ENCODE measurements around the gene VPS11. TPM values are rescaled to one million over a fixed set of nuclear protein-coding genes. Genes with fewer than 3 reads are reported as not detected.

VPS11 gene
- total RNA-seq, 4 donors from 2014 or later, result 37.2 to 57.2 (median 47.9) TPM

DNA sequence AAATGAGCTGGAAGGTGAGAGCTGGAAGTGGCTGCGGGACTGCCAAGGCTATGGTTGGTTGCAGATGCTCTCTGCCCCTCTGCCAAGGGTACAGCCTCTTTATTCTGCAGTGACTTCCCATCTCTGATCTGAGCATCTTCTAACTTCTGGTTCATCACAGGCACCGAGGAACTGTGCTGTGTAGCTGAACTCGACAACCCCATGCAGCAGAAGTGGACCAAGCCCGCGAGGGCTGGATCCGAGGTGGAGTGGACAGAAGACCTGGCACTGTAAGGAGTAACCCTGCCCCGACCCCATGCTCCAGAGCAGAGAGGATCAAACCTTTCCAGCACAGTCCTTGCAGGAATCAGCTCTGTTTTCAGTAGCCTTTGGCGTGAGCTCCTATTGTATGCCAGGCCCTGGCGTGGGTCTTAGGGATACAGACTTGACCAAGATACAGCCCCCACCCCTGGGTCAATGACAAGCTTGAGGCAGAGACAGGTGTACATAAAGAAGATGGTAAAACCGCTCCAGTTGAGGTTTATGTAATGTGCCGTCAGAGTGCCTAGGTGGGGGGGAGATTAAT, 43.8 kb downstream of the VPS11 start:
- H3K4me3 ChIP-seq, result no peak overlapping the region
- no peak overlapping the region for H3K27ac ChIP-seq
- peaks cover 26% of the 10 kb centered on the region for H3K4me1 ChIP-seq
- no peaks in the 10 kb centered on the region for H3K9me3 ChIP-seq
- peaks cover 52% of the 10 kb centered on the region for H3K36me3 ChIP-seq
- no peak for TF ChIP-seq POLR2AphosphoS5 (IDR thresholded peaks at IDR 0.05)
- 93% methylated on average over 11 of the region's 11 CpGs for WGBS
- H3K27me3 ChIP-seq, result no peaks in the 10 kb centered on the region
- DNase-seq (ENCODE audit: low spot score in 2 of 2), result peak in 1 of 2 donors; percentile 53

DNA sequence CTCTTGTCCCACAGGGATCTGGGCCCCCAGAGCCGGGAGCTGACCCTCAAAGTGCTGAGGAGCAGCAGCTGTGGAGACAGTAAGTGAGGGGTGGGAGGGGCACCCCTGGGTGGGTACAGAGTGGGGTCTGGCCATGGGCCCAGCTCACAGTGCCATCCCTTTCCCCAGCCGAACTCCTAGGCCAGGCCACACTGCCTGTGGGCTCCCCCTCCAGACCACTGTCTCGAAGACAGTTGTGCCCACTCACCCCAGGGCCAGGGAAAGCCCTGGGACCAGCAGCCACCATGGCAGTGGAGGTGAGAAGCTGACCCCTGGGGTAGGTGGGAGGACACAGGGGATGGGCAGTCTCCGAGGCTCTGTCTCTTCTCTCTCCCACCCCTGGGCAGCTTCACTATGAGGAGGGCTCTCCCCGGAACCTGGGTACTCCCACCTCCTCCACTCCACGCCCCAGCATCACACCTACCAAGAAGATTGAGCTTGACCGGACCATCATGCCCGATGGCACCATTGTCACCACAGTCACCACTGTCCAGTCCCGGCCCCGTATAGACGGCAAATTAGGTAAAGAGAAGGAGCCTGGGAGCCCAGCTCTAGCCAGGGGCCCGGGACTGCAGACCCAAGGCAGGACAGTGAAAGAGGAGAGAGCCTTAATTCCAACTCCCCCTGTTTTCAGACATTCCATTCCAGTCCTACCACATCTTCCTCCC, 44.8 kb downstream of the VPS11 start:
- H3K4me1 ChIP-seq, result peaks cover 20% of the 10 kb centered on the region
- no peaks in the 10 kb centered on the region for H3K27me3 ChIP-seq
- H3K36me3 ChIP-seq, result peaks cover 54% of the 10 kb centered on the region
- H3K9me3 ChIP-seq, result no peaks in the 10 kb centered on the region
- DNase-seq (ENCODE audit: low spot score in 2 of 2), result peak in 1 of 2 donors; percentile 55
- H3K4me3 ChIP-seq, result no peak overlapping the region
- H3K27ac ChIP-seq, result no peak overlapping the region
- TF ChIP-seq POLR2AphosphoS5 (IDR thresholded peaks at IDR 0.05) (no peak), EP300 (IDR thresholded peaks at IDR 0.05) (no peak), POLR2A (IDR thresholded peaks at IDR 0.05) (no peak), CTCF (IDR thresholded peaks at IDR 0.05) (no peak)
- 84% methylated on average over 9 of the region's 12 CpGs for WGBS

- TF ChIP-seq POLR2AphosphoS5 (IDR thresholded peaks at IDR 0.05) (no peak), POLR2A (IDR thresholded peaks at IDR 0.05) (no peak), CTCF (IDR thresholded peaks at IDR 0.05) (no peak), EP300 (IDR thresholded peaks at IDR 0.05) (no peak)
- no peak for DNase-seq (ENCODE audit: low spot score in 2 of 2)
- no peak overlapping the region for H3K27ac ChIP-seq
- H3K4me3 ChIP-seq, result no peak overlapping the region
- H3K9me3 ChIP-seq, result no peaks in the 10 kb centered on the region
- WGBS, result 96% methylated on average over 8 of the region's 9 CpGs
- H3K4me1 ChIP-seq, result peaks cover 8% of the 10 kb centered on the region
- H3K27me3 ChIP-seq, result no peaks in the 10 kb centered on the region
- peaks cover 54% of the 10 kb centered on the region for H3K36me3 ChIP-seq
Measured at GRCh38 chr11:119113716-119114115, 46.1 kb downstream of the VPS11 start.

DNA sequence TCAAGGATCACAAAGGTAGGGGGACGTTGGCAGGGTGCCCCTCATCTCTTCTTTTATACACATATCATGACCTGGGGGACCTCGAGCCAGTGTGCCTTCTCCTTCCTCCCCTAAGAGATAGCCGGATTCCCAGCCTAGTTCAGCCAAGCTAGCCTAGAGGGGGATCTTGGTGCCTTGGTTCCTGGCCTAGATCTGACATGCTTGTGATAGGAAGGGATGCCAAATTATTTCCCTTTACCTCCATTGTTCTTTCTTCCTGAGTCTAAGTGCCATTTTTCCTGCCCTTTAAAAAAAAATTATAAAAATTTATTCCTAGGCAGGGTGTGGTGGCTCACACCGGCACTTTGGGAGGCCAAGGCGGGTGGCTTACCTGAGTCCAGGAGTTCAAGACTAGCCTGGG, 46.7 kb downstream of the VPS11 start:
- whole genome bisulfite sequencing, result 83% methylated on average over 5 of the region's 5 CpGs
- Histone ChIP-seq H3K36me3 (peaks cover 54% of the 10 kb centered on the region), H3K27ac (no peak overlapping the region)

DNA sequence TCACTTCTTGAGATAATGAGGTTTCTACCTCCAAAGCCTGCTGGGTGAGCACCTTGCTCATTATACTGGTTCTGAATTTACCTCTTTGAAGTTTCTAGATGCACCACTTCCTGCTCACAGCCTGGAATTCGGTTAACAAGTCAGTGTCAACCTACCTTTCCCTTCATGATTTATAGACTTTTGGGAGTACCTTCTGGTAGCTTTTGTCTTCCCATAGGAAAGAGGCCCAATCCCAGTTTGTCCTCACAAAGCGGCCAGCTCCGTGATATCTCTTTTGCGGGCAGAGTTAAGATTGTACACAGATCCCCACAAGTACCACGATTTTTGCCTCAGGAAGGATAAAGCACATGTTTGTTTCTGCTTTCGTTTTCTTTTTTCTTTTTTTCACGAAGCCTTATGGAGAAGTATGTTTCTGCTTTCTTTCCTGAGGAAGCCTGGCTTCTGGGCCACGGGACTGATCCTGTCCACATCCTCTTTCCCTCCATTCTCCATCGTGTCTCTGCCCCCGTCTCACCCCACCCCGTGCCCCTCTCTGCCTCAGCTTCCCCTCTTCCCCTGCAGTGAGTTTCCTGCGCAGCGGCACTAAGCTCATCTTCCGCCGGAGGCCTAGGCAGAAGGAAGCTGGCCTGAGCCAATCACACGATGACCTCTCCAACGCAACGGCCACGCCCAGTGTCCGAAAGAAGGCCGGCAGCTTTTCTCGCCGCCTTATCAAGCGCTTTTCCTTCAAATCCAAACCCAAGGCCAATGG, 48.0 kb downstream of the VPS11 start:
- TF ChIP-seq POLR2A (IDR thresholded peaks at IDR 0.05) (no peak), POLR2AphosphoS5 (IDR thresholded peaks at IDR 0.05) (no peak)
- 68% methylated on average over 24 of the region's 24 CpGs for WGBS
- Histone ChIP-seq H3K4me3 (no peak overlapping the region), H3K27me3 (no peaks in the 10 kb centered on the region), H3K27ac (no peak overlapping the region), H3K4me1 (peaks cover 6% of the 10 kb centered on the region), H3K9me3 (no peaks in the 10 kb centered on the region), H3K36me3 (peaks cover 54% of the 10 kb centered on the region)
- peak in 1 of 2 donors; percentile 59 for DNase-seq (ENCODE audit: low spot score in 2 of 2)

More for the DNA sequence above, 46.7 kb downstream of the VPS11 start:
- Histone ChIP-seq H3K4me1 (peaks cover 1% of the 10 kb centered on the region), H3K4me3 (no peak overlapping the region), H3K9me3 (no peaks in the 10 kb centered on the region), H3K27me3 (no peaks in the 10 kb centered on the region)
- TF ChIP-seq EP300 (IDR thresholded peaks at IDR 0.05) (no peak), POLR2A (IDR thresholded peaks at IDR 0.05) (no peak), CTCF (IDR thresholded peaks at IDR 0.05) (no peak), POLR2AphosphoS5 (IDR thresholded peaks at IDR 0.05) (no peak)
- DNase-seq (ENCODE audit: low spot score in 2 of 2), result no peak

DNA sequence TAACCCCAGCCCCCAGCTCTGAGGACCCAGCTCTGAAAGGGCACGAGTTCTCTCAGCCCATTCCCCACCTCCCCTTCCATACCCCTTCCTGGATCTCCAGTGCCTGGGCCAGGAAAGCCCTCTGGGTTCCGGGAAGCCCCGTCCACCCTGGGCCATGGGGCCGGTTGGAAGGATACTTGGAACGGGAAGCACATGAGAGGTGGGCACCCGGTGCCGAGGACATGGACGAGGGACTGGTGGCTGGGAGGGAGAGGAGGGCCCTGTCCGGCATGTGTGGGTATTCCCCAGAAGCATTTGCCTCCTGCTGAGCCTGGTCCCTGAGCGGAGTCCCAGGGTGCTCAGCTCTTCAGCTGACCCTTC, 48.6 kb downstream of the VPS11 start:
- Histone ChIP-seq H3K4me1 (peaks cover 9% of the 10 kb centered on the region), H3K36me3 (peaks cover 49% of the 10 kb centered on the region), H3K27ac (no peak overlapping the region), H3K9me3 (no peaks in the 10 kb centered on the region), H3K27me3 (no peaks in the 10 kb centered on the region), H3K4me3 (no peak overlapping the region)
- 83% methylated on average over 10 of the region's 10 CpGs for WGBS
- no peak for TF ChIP-seq POLR2AphosphoS5 (IDR thresholded peaks at IDR 0.05)
- TF ChIP-seq CTCF (IDR thresholded peaks at IDR 0.05), result no peak
- TF ChIP-seq EP300 (IDR thresholded peaks at IDR 0.05), result no peak
- TF ChIP-seq POLR2A (IDR thresholded peaks at IDR 0.05), result no peak
- DNase-seq (ENCODE audit: low spot score in 2 of 2), result no peak
